Measurements from ENCODE around the gene SST. TPM values are rescaled to one million over a fixed set of nuclear protein-coding genes. Genes with fewer than 3 reads are reported as not detected.
"Not testable (repeated sequence)": the region's sequence is repeated elsewhere in the genome, so short reads cannot be mapped to it uniquely, and the experiment has no call there.

Gene SST
- total RNA-seq, 4 donors from 2014 or later, result 0.90 TPM; not detected in 3

DNA sequence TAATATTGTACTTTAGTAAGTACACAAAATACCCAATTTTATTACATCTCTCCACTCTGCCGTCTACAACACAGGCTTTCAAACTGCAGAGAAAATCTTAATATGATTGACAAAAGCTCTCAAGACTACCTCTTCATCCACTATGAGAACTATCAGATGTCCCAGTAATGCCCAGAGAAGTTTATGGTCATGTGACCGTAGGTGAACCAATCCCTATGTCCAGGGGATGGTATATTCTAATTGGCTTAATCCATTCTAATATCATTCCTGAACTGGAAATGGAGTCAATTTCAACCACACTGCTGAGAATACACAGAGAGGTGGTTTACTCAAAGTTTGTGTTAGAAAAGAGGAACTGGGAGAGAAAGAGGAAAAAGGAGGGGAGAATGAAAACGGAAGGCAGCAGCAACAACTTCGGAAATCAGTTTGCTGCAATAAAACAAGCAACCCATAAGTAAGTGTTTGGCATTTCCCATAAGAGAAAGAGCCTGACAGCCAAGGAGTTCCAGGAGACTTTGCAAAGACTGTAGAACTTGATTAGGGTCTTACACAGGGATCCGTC is 7.3 kb downstream of the SST start:
- intact Hi-C loops (cut with DNase I; ENCODE audit: low total_unique reads), result no loop called here
- H3K4me3 ChIP-seq, result no peak overlapping the region
- H3K27ac ChIP-seq, result no peak overlapping the region
- TF ChIP-seq, protein P1, sequence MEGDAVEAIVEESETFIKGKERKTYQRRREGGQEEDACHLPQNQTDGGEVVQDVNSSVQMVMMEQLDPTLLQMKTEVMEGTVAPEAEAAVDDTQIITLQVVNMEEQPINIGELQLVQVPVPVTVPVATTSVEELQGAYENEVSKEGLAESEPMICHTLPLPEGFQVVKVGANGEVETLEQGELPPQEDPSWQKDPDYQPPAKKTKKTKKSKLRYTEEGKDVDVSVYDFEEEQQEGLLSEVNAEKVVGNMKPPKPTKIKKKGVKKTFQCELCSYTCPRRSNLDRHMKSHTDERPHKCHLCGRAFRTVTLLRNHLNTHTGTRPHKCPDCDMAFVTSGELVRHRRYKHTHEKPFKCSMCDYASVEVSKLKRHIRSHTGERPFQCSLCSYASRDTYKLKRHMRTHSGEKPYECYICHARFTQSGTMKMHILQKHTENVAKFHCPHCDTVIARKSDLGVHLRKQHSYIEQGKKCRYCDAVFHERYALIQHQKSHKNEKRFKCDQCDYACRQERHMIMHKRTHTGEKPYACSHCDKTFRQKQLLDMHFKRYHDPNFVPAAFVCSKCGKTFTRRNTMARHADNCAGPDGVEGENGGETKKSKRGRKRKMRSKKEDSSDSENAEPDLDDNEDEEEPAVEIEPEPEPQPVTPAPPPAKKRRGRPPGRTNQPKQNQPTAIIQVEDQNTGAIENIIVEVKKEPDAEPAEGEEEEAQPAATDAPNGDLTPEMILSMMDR (IDR thresholded peaks at IDR 0.05), result no peak
- no peak for TF ChIP-seq POLR2A (IDR thresholded peaks at IDR 0.05)
- no peaks in the 10 kb centered on the region for H3K9me3 ChIP-seq
- DNase-seq, result no peak
- H3K36me3 ChIP-seq, result no peaks in the 10 kb centered on the region
- H3K4me1 ChIP-seq, result no peaks in the 10 kb centered on the region
- H3K27me3 ChIP-seq, result no peaks in the 10 kb centered on the region

DNA sequence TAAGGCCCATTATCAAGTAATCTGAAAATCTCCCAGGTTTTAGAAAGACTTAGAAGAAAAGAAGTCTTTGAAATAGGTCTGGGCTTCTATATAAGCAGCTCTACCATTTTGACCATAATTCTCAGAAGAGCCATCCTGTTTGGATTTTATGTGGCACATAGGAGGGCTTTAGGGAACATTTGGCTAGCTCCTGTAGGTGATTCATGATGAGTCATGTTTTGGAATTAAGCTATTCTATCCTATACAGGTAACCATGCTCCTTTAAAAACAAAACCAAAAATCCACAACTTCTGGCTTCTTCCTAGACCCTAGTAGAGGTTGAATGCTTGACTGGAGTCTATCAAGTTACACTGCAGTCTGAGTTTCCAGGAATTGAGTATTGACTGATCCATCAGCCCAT is 8.9 kb downstream of the SST start:
- no peaks in the 10 kb centered on the region for H3K27me3 ChIP-seq
- no peak for TF ChIP-seq POLR2A (IDR thresholded peaks at IDR 0.05)
- TF ChIP-seq, protein P1 (IDR thresholded peaks at IDR 0.05), result no peak
- intact Hi-C loops (cut with DNase I; ENCODE audit: low total_unique reads), result no loop called here
- no peak for DNase-seq
- no peaks in the 10 kb centered on the region for H3K4me1 ChIP-seq
- no peaks in the 10 kb centered on the region for H3K9me3 ChIP-seq
- H3K36me3 ChIP-seq, result no peaks in the 10 kb centered on the region
- no peak overlapping the region for H3K4me3 ChIP-seq
- H3K27ac ChIP-seq, result no peak overlapping the region

DNA sequence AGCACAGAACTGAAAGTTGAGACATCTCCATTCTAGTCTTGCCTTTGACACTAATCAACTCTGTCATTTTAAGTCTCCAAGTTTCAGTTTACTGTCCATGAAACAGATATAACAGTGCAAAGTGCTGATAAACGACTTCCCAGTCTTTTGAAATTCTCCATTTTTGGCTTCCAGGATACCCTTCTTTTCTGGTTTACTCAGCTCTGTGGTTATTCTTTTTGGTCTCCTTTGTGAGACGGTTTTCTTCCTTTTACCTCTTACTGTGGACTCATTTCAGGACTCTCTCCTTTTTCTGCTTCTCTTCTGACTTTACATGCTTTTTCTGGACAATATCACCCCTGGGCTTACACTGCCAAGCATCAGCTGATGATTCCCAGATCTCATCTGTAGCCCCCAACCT is 18.9 kb downstream of the SST start:
- DNase-seq, result no peak
- TF ChIP-seq, protein P1 (IDR thresholded peaks at IDR 0.05), result no peak
- TF ChIP-seq POLR2A (IDR thresholded peaks at IDR 0.05), result no peak
- Histone ChIP-seq H3K9me3 (no peaks in the 10 kb centered on the region), H3K27me3 (no peaks in the 10 kb centered on the region), H3K27ac (no peak overlapping the region), H3K36me3 (no peaks in the 10 kb centered on the region), H3K4me3 (no peak overlapping the region), H3K4me1 (no peaks in the 10 kb centered on the region)
- intact Hi-C loops (cut with DNase I; ENCODE audit: low total_unique reads), result no loop called here

DNA sequence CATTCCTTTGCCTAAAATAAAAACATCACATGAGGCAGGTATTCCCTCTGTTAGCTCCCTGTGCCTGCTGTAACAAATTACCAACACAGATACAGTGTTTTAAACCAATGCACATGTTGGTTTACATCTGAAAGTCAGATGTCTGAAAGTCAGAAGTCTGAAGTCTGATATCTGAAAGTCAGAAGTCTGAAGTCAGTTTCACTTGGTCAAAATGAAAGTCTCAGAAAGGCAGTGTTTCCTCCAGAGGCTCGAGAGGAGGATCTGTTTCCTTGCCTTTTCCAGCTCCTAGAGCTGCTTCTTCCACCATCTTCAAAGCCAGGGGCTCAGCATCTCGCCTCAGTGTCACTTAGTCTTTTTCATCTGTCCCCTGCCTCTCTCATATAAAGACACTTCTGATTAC is 22.0 kb downstream of the SST start:
- DNase-seq, result no peak
- TF ChIP-seq POLR2A (IDR thresholded peaks at IDR 0.05), result no peak
- TF ChIP-seq, protein P1 (IDR thresholded peaks at IDR 0.05), result no peak
- Histone ChIP-seq H3K4me1 (no peaks in the 10 kb centered on the region), H3K27me3 (no peaks in the 10 kb centered on the region), H3K36me3 (no peaks in the 10 kb centered on the region), H3K27ac (no peak overlapping the region), H3K9me3 (no peaks in the 10 kb centered on the region), H3K4me3 (no peak overlapping the region)
- intact Hi-C loops (cut with DNase I; ENCODE audit: low total_unique reads), result no loop called here

DNA sequence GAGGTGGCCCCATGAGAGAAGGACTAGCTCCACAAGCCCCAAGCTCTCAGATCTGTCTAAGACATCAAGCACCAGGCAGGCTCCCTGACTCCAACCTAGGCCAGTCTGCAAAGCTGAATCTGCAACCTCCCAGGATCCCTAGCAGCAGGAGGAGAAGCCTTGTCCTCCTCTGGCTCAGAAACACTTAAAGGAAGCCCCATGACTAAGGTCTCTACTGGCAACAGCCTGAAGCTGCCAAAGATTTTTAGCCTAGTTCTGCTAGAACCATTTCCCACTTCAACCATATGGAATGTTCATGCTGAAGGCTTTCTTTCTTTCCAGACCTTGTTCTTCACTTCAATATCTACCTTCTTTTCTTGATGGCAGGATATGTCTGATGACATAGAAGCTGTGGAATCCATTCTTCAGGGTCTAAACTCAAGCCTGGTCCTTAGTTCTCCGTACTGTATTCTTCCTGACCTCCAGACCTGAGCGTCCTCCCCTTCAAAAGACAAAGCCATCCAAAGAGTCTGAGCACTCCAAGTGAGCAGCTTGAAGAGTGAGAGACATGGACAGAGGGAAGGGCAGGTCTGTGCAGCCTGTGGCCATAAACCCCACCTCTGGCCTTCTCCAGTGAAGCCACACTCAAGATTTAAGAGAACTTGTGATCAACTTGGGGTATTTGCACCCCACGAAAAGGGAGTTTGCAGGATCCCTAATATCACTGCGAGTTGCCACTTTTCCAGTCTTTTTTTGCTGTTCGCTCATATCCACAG is 23.1 kb downstream of the SST start:
- Histone ChIP-seq H3K4me1 (no peaks in the 10 kb centered on the region), H3K27ac (no peak overlapping the region)
- DNase-seq, result no peak

DNA sequence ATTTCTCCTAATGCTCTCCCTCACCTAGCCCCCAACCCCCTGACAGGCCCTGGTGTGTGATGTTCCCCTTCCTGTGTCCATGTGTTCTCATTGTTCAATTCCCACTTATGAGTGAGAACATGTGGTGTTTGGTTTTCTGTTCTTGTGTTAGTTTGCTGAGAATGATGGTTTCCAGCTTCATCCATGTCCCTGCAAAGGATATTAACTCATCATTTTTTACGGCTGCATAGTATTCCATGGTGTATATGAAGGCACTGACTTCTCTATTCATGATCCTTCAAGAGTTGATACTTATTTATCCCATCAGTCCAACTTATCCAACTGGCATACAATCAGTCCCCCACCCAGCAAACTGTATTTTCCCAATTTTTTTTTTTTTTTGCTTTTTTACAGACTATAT is 24.8 kb downstream of the SST start:
- DNase-seq; H3K27me3 ChIP-seq; H3K27ac ChIP-seq; intact Hi-C loops (cut with DNase I; ENCODE audit: low total_unique reads); H3K9me3 ChIP-seq; H3K4me3 ChIP-seq; H3K36me3 ChIP-seq; H3K4me1 ChIP-seq: not testable (repeated sequence)

More for the DNA sequence above, 23.1 kb downstream of the SST start:
- Histone ChIP-seq H3K9me3 (no peaks in the 10 kb centered on the region), H3K4me3 (no peak overlapping the region), H3K27me3 (no peaks in the 10 kb centered on the region), H3K36me3 (no peaks in the 10 kb centered on the region)
- no peak for TF ChIP-seq POLR2A (IDR thresholded peaks at IDR 0.05)
- TF ChIP-seq, protein P1 (IDR thresholded peaks at IDR 0.05), result no peak
- intact Hi-C loops (cut with DNase I; ENCODE audit: low total_unique reads), result no loop called here

All from uterus (tissue), 4 donors.